Thoracic aorta (tissue), 2 donors: ENCODE results near the gene PAK4. TPM values are rescaled to one million over a fixed set of nuclear protein-coding genes. Genes with fewer than 3 reads are reported as not detected.

Source experiments
- ATAC-seq: fragments of 150-250 bp; one replicate; pipeline ENCODE4 v1.8.0; 2017; ENCODE audit warnings: low read depth; ENCODE audit not compliant: insufficient number of reproducible peaks, low FRiP score
- DNase-seq: peaks from one replicate; pipeline ENCODE4 v3.0.0-alpha.2; 2020; ENCODE audit warnings: low spot score
- H3K27ac ChIP-seq, 2 donors: fragments of 200-600 bp; sonication (generic); 1 replicate in 1 of 2; 2 replicates in 1 of 2; pipeline ENCODE4 v1.5.1; 2016; ENCODE audit warnings: mild to moderate bottlenecking in 2 of 2, moderate library complexity in 2 of 2
- H3K27me3 ChIP-seq: fragments of 200-600 bp; sonication (generic); replicated peaks from 2 replicates; pipeline ENCODE4 v1.6.0; 2016; ENCODE audit warnings: mild to moderate bottlenecking; ENCODE audit not compliant: insufficient read depth
- H3K36me3 ChIP-seq: fragments of 200-600 bp; sonication (generic); one replicate; pipeline ENCODE4 v1.5.1; 2016
- H3K4me1 ChIP-seq, 2 donors: fragments of 200-600 bp; sonication (generic); 1 replicate in 1 of 2; 2 replicates in 1 of 2; pipeline versions ENCODE4 v1.5.1 to v1.6.0; 2016; ENCODE audit warnings: low read depth in 2 of 2, mild to moderate bottlenecking in 1 of 2; ENCODE audit not compliant: control insufficient read depth in 1 of 2
- H3K4me3 ChIP-seq: fragments of 200-600 bp; sonication (generic); 2 replicates; pipeline ENCODE4 v1.5.1; 2016; ENCODE audit warnings: mild to moderate bottlenecking
- H3K9me3 ChIP-seq: fragments of 200-600 bp; sonication (generic); 2 replicates; pipeline ENCODE4 v1.5.1; 2016
- CTCF ChIP-seq: fragments of 200-600 bp; sonication (generic); IDR thresholded peaks from one replicate; pipeline ENCODE4 v1.5.1; 2019; ENCODE audit warnings: antibody characterized with exemption
- total RNA-seq, 2 donors: library from RNA; depleted of rRNA; stranded (reverse); fragments of >200 nt; gene quantifications; one replicate each; pipeline versions ENCODE4 v1.1.0 to v1.2.3, GENCODE V29; 2016

PAK4 gene
- total RNA-seq, 2 donors from 2014 or later, result 7.4 to 8.7 TPM

- Histone ChIP-seq H3K4me1 (peaks cover 7 to 10% of the 10 kb centered on the region in 2 donors), H3K27ac (no peak overlapping the region), H3K36me3 (no peaks in the 10 kb centered on the region), H3K27me3 (no peaks in the 10 kb centered on the region), H3K4me3 (no peak overlapping the region), H3K9me3 (no peaks in the 10 kb centered on the region)
- no peak for TF ChIP-seq CTCF
- DNase-seq (no peak), ATAC-seq (no peak)
Measured at GRCh38 chr19:39152066-39152465, 26.5 kb downstream of the PAK4 start.

GRCh38 chr19:39154100-39154628 is 28.6 kb downstream of the PAK4 start:
- no peak for ATAC-seq
- Histone ChIP-seq H3K4me1 (peaks cover 14 to 27% of the 10 kb centered on the region in 2 donors), H3K4me3 (no peak overlapping the region)

GRCh38 chr19:39154629-39155100 is 29.1 kb downstream of the PAK4 start:
- DNase-seq, result no peak
- peaks cover 14 to 29% of the 10 kb centered on the region in 2 donors for H3K4me1 ChIP-seq
- TF ChIP-seq CTCF, result no peak
- H3K27me3 ChIP-seq, result no peaks in the 10 kb centered on the region
- ATAC-seq, result no peak
- no peaks in the 10 kb centered on the region for H3K36me3 ChIP-seq
- no peak overlapping the region for H3K4me3 ChIP-seq
- no peaks in the 10 kb centered on the region for H3K9me3 ChIP-seq
- no peak overlapping the region for H3K27ac ChIP-seq

More at GRCh38 chr19:39154100-39154628, 28.6 kb downstream of the PAK4 start:
- H3K9me3 ChIP-seq, result no peaks in the 10 kb centered on the region
- H3K27ac ChIP-seq, result no peak overlapping the region
- no peak for TF ChIP-seq CTCF
- no peaks in the 10 kb centered on the region for H3K36me3 ChIP-seq
- no peak for DNase-seq
- H3K27me3 ChIP-seq, result no peaks in the 10 kb centered on the region

- H3K36me3 ChIP-seq, result no peaks in the 10 kb centered on the region
- DNase-seq, result no peak
- no peaks in the 10 kb centered on the region for H3K9me3 ChIP-seq
- TF ChIP-seq CTCF, result no peak
- no peaks in the 10 kb centered on the region for H3K27me3 ChIP-seq
- no peak overlapping the region for H3K27ac ChIP-seq
- no peak overlapping the region for H3K4me3 ChIP-seq
- H3K4me1 ChIP-seq, result peaks cover 19 to 34% of the 10 kb centered on the region in 2 donors
- ATAC-seq, result no peak
Measured at GRCh38 chr19:39155114-39155700, 29.6 kb downstream of the PAK4 start.

- H3K4me1 ChIP-seq, result peaks cover 22 to 40% of the 10 kb centered on the region in 2 donors
- H3K4me3 ChIP-seq, result no peak overlapping the region
- DNase-seq (no peak), ATAC-seq (no peak)
- no peaks in the 10 kb centered on the region for H3K36me3 ChIP-seq
- no peak overlapping the region for H3K27ac ChIP-seq
- TF ChIP-seq CTCF, result no peak
- H3K9me3 ChIP-seq, result no peaks in the 10 kb centered on the region
- no peaks in the 10 kb centered on the region for H3K27me3 ChIP-seq
Measured at GRCh38 chr19:39155741-39156140, 30.2 kb downstream of the PAK4 start.
